PC-9 (cell line): ENCODE data around the gene ASGR2.

Source experiments
- CTCF ChIP-seq: fragments of 200-600 bp; sonication (generic); conservative IDR thresholded peaks from 2 replicates; pipeline ENCODE4 v1.6.1; 2017; ENCODE audit warnings: mixed run types, antibody characterized with exemption, mild to moderate bottlenecking, moderate library complexity
- EZH2 ChIP-seq: fragments of 200-600 bp; sonication (generic); IDR thresholded peaks from 2 replicates; pipeline ENCODE4 v1.8.0; 2017; ENCODE audit warnings: antibody characterized with exemption, low read depth

- no peak for TF ChIP-seq CTCF
- no peak for TF ChIP-seq EZH2
These were observed 19.3 kb upstream of the ASGR2 start for GRCh38 chr17:7133916-7134315.
